Ectodermal cell (in vitro differentiated cells): Measurements from ENCODE around the gene EBF3.

Source experiments
- H3K27ac ChIP-seq: 2 replicates; pipeline ENCODE4 v1.7.0; 2013; ENCODE audit warnings: mild to moderate bottlenecking, low read depth, low read length; ENCODE audit not compliant: insufficient read depth, poor library complexity, severe bottlenecking
- H3K27me3 ChIP-seq: 2 replicates; pipeline ENCODE4 v1.7.0; 2013; ENCODE audit warnings: mild to moderate bottlenecking, low read length; ENCODE audit not compliant: insufficient read depth, control insufficient read depth, poor library complexity, severe bottlenecking
- H3K36me3 ChIP-seq: one replicate; pipeline ENCODE4 v1.7.0; 2013; ENCODE audit warnings: low read length; ENCODE audit not compliant: control insufficient read depth, insufficient read depth
- H3K4me1 ChIP-seq: one replicate; pipeline ENCODE4 v1.7.0; 2013; ENCODE audit warnings: low read length; ENCODE audit not compliant: control insufficient read depth, insufficient read depth
- H3K4me3 ChIP-seq: 2 replicates; pipeline ENCODE4 v1.7.0; 2013; ENCODE audit warnings: low read depth, low read length, control low read depth; ENCODE audit not compliant: insufficient read depth
- H3K9me3 ChIP-seq: 2 replicates; pipeline ENCODE4 v1.7.0; 2013; ENCODE audit warnings: mild to moderate bottlenecking, low read length, moderate library complexity; ENCODE audit not compliant: control insufficient read depth
- WGBS, 2 experiments: methylation state at CpG; one replicate each; pipeline ENCODE4 v1.1.7; 2013; ENCODE audit warnings: missing lambda C conversion rate in 2 of 2; 5-methylcytosine and 5-hydroxymethylcytosine counted together

EBF3 gene

GRCh38 chr10:129796710-129797420 is 167.2 kb downstream of the EBF3 start:
- H3K4me3 ChIP-seq, result no peak overlapping the region
- H3K9me3 ChIP-seq, result no peaks in the 10 kb centered on the region
- no peaks in the 10 kb centered on the region for H3K36me3 ChIP-seq
- 92 to 95% methylated on average over 14 of the region's 14 CpGs for WGBS, 2 experiments
- no peak overlapping the region for H3K27ac ChIP-seq
- H3K4me1 ChIP-seq, result no peaks in the 10 kb centered on the region
- no peaks in the 10 kb centered on the region for H3K27me3 ChIP-seq

GRCh38 chr10:129793996-129794395 is 170.1 kb downstream of the EBF3 start:
- H3K36me3 ChIP-seq, result no peaks in the 10 kb centered on the region
- no peaks in the 10 kb centered on the region for H3K27me3 ChIP-seq
- no peaks in the 10 kb centered on the region for H3K4me1 ChIP-seq
- H3K27ac ChIP-seq, result no peak overlapping the region
- no peak overlapping the region for H3K4me3 ChIP-seq
- H3K9me3 ChIP-seq, result no peaks in the 10 kb centered on the region
- 91 to 95% methylated on average over 22 of the region's 22 CpGs for WGBS, 2 experiments

GRCh38 chr10:129793479-129793878 is 170.6 kb downstream of the EBF3 start:
- H3K36me3 ChIP-seq, result no peaks in the 10 kb centered on the region
- 93 to 94% methylated on average over 6 of the region's 6 CpGs for WGBS, 2 experiments
- no peaks in the 10 kb centered on the region for H3K9me3 ChIP-seq
- H3K4me3 ChIP-seq, result no peak overlapping the region
- no peaks in the 10 kb centered on the region for H3K27me3 ChIP-seq
- no peaks in the 10 kb centered on the region for H3K4me1 ChIP-seq
- no peak overlapping the region for H3K27ac ChIP-seq

- Histone ChIP-seq H3K36me3 (no peaks in the 10 kb centered on the region), H3K27me3 (no peaks in the 10 kb centered on the region), H3K4me1 (no peaks in the 10 kb centered on the region), H3K9me3 (no peaks in the 10 kb centered on the region), H3K4me3 (no peak overlapping the region), H3K27ac (no peak overlapping the region)
- 93 to 96% methylated on average over 10 of the region's 10 CpGs for WGBS, 2 experiments
Measured at GRCh38 chr10:129792864-129793263, 171.2 kb downstream of the EBF3 start.

- no peak overlapping the region for H3K4me3 ChIP-seq
- no peak overlapping the region for H3K27ac ChIP-seq
- H3K36me3 ChIP-seq, result no peaks in the 10 kb centered on the region
- WGBS, 2 experiments, result 96 to 97% methylated on average over 7 of the region's 7 CpGs
- no peaks in the 10 kb centered on the region for H3K27me3 ChIP-seq
- no peaks in the 10 kb centered on the region for H3K4me1 ChIP-seq
- H3K9me3 ChIP-seq, result no peaks in the 10 kb centered on the region
Measured at GRCh38 chr10:129792141-129792540, 171.9 kb downstream of the EBF3 start.

GRCh38 chr10:129790715-129791446 is 173.2 kb downstream of the EBF3 start:
- H3K36me3 ChIP-seq, result no peaks in the 10 kb centered on the region
- no peaks in the 10 kb centered on the region for H3K27me3 ChIP-seq
- no peaks in the 10 kb centered on the region for H3K9me3 ChIP-seq
- WGBS, 2 experiments, result 94 to 97% methylated on average over 17 of the region's 17 CpGs
- no peak overlapping the region for H3K4me3 ChIP-seq
- H3K4me1 ChIP-seq, result no peaks in the 10 kb centered on the region
- H3K27ac ChIP-seq, result no peak overlapping the region

GRCh38 chr10:129788215-129788614 is 175.9 kb downstream of the EBF3 start:
- Histone ChIP-seq H3K4me1 (no peaks in the 10 kb centered on the region), H3K27ac (no peak overlapping the region), H3K27me3 (no peaks in the 10 kb centered on the region), H3K9me3 (no peaks in the 10 kb centered on the region), H3K36me3 (no peaks in the 10 kb centered on the region), H3K4me3 (no peak overlapping the region)
- 94 to 95% methylated on average over 10 of the region's 10 CpGs for WGBS, 2 experiments

- WGBS, 2 experiments, result 85 to 86% methylated on average over 5 of the region's 5 CpGs
- Histone ChIP-seq H3K27me3 (no peaks in the 10 kb centered on the region), H3K4me3 (no peak overlapping the region), H3K36me3 (no peaks in the 10 kb centered on the region), H3K4me1 (no peaks in the 10 kb centered on the region), H3K9me3 (no peaks in the 10 kb centered on the region), H3K27ac (no peak overlapping the region)
Measured at GRCh38 chr10:129787557-129787956, 176.5 kb downstream of the EBF3 start.

- Histone ChIP-seq H3K27me3 (no peaks in the 10 kb centered on the region), H3K27ac (no peak overlapping the region), H3K4me1 (no peaks in the 10 kb centered on the region), H3K4me3 (no peak overlapping the region), H3K9me3 (no peaks in the 10 kb centered on the region), H3K36me3 (no peaks in the 10 kb centered on the region)
- 90 to 92% methylated on average over 10 of the region's 10 CpGs for WGBS, 2 experiments
Measured at GRCh38 chr10:129786216-129786615, 177.9 kb downstream of the EBF3 start.

GRCh38 chr10:129785536-129785981 is 178.5 kb downstream of the EBF3 start:
- WGBS, 2 experiments, result 87 to 89% methylated on average over 16 of the region's 16 CpGs
- H3K4me3 ChIP-seq, result no peak overlapping the region
- H3K27ac ChIP-seq, result no peak overlapping the region
- no peaks in the 10 kb centered on the region for H3K36me3 ChIP-seq
- H3K27me3 ChIP-seq, result no peaks in the 10 kb centered on the region
- H3K9me3 ChIP-seq, result no peaks in the 10 kb centered on the region
- no peaks in the 10 kb centered on the region for H3K4me1 ChIP-seq
